Neural cell (in vitro differentiated cells): ENCODE measurements around the gene TOLLIP. TPM values are rescaled to one million over a fixed set of nuclear protein-coding genes. Genes with fewer than 3 reads are reported as not detected.
"Not testable (repeated sequence)": the region's sequence is repeated elsewhere in the genome, so short reads cannot be mapped to it uniquely, and the experiment has no call there.

ENCODE experiments used
- H2AFZ ChIP-seq: fragments of 200-600, 300-800 bp; sonication (generic), shearing (Covaris generic); 2 replicates; pipeline ENCODE4 v1.6.0; 2014; ENCODE audit warnings: low read depth, mild to moderate bottlenecking, antibody characterized with exemption, low read length, moderate library complexity
- H3F3A ChIP-seq: fragments of 200-600 bp; shearing (Covaris generic); 2 replicates; pipeline ENCODE4 v1.6.1; 2016; ENCODE audit warnings: mild to moderate bottlenecking, moderate library complexity, mixed read lengths, antibody characterized with exemption, low read length; ENCODE audit not compliant: insufficient read depth, poor library complexity, severe bottlenecking
- H3K27ac ChIP-seq: fragments of 200-600, 300-800 bp; sonication (generic), shearing (Covaris generic); 2 replicates; pipeline ENCODE4 v1.5.1; 2014; ENCODE audit warnings: mild to moderate bottlenecking, low read length, moderate library complexity
- H3K27me3 ChIP-seq: fragments of 300-800, 200-600 bp; sonication (generic), shearing (Covaris generic); 2 replicates; pipeline ENCODE4 v1.6.0; 2014; ENCODE audit warnings: mild to moderate bottlenecking, low read depth, low read length, moderate library complexity; ENCODE audit not compliant: insufficient read depth
- H3K36me3 ChIP-seq: fragments of 300-800, 200-600 bp; sonication (generic), shearing (Covaris generic); 2 replicates; pipeline ENCODE4 v1.5.1; 2014; ENCODE audit warnings: mild to moderate bottlenecking, antibody characterized with exemption, low read length, moderate library complexity; ENCODE audit not compliant: insufficient read depth
- H3K4me2 ChIP-seq: fragments of 300-800, 200-600 bp; sonication (generic), shearing (Covaris generic); 2 replicates; pipeline ENCODE4 v1.6.0; 2014; ENCODE audit warnings: mild to moderate bottlenecking, low read length
- H3K4me3 ChIP-seq: fragments of 300-800, 200-600 bp; sonication (generic), shearing (Covaris generic); 2 replicates; pipeline ENCODE4 v1.5.1; 2014; ENCODE audit warnings: mild to moderate bottlenecking, low read length, moderate library complexity
- H3K79me2 ChIP-seq: fragments of 200-600 bp; shearing (Covaris generic); replicated peaks from 2 replicates; pipeline ENCODE4 v1.6.0; 2014; ENCODE audit warnings: mild to moderate bottlenecking, low read length, moderate library complexity; ENCODE audit not compliant: insufficient read depth
- H3K9ac ChIP-seq: fragments of 300-800, 200-600 bp; sonication (generic), shearing (Covaris generic); 2 replicates; pipeline ENCODE4 v1.6.1; 2016; ENCODE audit warnings: mild to moderate bottlenecking, low read length, mixed read lengths
- H3K9me2 ChIP-seq: fragments of 200-600 bp; shearing (Covaris generic); 2 replicates; pipeline ENCODE4 v1.6.1; 2016; ENCODE audit warnings: mild to moderate bottlenecking, low read length, mixed read lengths; ENCODE audit not compliant: insufficient read depth
- H3K9me3 ChIP-seq: fragments of 200-600, 300-800 bp; sonication (generic), shearing (Covaris generic); 2 replicates; pipeline ENCODE4 v1.6.1; 2016; ENCODE audit warnings: mild to moderate bottlenecking, mixed run types, low read length, moderate library complexity, mixed read lengths
- H4K20me1 ChIP-seq: fragments of 200-600 bp; shearing (Covaris generic); 2 replicates; pipeline ENCODE4 v1.6.1; 2016; ENCODE audit warnings: mild to moderate bottlenecking, mixed run types; ENCODE audit not compliant: insufficient read depth
- EP300 ChIP-seq: fragments of 450-650 bp; conservative IDR thresholded peaks from 2 replicates; pipeline ENCODE4 v1.6.1; 2014; ENCODE audit warnings: antibody characterized with exemption, mild to moderate bottlenecking, moderate library complexity; ENCODE audit not compliant: poor library complexity, severe bottlenecking
- EZH2 ChIP-seq: fragments of 200-600, 300-800 bp; shearing (Covaris generic), sonication (generic); IDR thresholded peaks from 2 replicates; pipeline ENCODE4 v1.6.1; 2014; ENCODE audit warnings: antibody characterized with exemption, low read length, borderline replicate concordance, mild to moderate bottlenecking; ENCODE audit not compliant: insufficient read depth, poor library complexity, severe bottlenecking
- MXI1 ChIP-seq: fragments of 450-650 bp; conservative IDR thresholded peaks from 2 replicates; pipeline ENCODE4 v1.6.1; 2014; ENCODE audit warnings: antibody characterized with exemption, mild to moderate bottlenecking; ENCODE audit not compliant: poor library complexity, severe bottlenecking
- POLR2AphosphoS5 ChIP-seq: IDR thresholded peaks from 2 replicates; pipeline ENCODE4 v1.6.1; 2012
- RAD21 ChIP-seq: fragments of 450-650 bp; conservative IDR thresholded peaks from 2 replicates; pipeline ENCODE4 v1.6.1; 2014; ENCODE audit warnings: antibody characterized with exemption, mild to moderate bottlenecking, moderate library complexity
- SMC3 ChIP-seq: fragments of 450-650 bp; conservative IDR thresholded peaks from 2 replicates; pipeline ENCODE4 v1.6.1; 2014; ENCODE audit warnings: antibody characterized with exemption, mild to moderate bottlenecking, moderate library complexity; ENCODE audit not compliant: poor library complexity
- TAF1 ChIP-seq: IDR thresholded peaks from 2 replicates; pipeline ENCODE4 v1.6.1; 2012; ENCODE audit warnings: low read depth
- polyA plus RNA-seq: library from polyadenylated mRNA; depleted of rRNA; stranded (reverse); fragments of >200 nt; gene quantifications from 2 replicates; pipeline ENCODE4 v1.2.3, GENCODE V29; 2014
- TF ChIP-seq, protein P1 (sequence below): IDR thresholded peaks from 2 replicates; pipeline ENCODE4 v1.6.1; 2012; ENCODE audit warnings: borderline replicate concordance
- TF ChIP-seq, protein P2 (sequence below): fragments of 450-650 bp; IDR thresholded peaks from 2 replicates; pipeline ENCODE4 v1.5.1; 2014; ENCODE audit warnings: antibody characterized with exemption, mild to moderate bottlenecking, moderate library complexity; ENCODE audit not compliant: poor library complexity, severe bottlenecking

Gene TOLLIP
- polyA plus RNA-seq, 1 donor from 2014 or later, result 24.1 TPM

DNA sequence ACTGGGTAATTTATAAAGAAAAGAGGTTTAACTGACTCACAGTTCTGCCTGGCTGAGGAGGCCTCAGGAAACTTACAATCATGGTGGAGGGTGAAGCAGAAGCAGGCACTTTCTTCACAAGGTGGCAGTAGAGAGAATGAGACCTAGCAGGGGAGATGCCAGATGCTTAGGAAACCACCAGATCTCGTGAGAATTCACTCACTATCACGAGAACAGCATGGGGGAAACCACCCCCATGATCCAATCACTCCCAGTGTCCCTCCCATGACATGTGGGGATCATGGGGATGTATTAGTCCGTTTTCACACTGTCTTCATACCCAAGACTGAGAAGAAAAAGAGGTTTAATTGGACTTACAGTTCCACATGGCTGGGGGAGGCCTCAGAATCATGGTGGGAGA, 45.0 kb downstream of the TOLLIP start:
- not testable (repeated sequence) for H3K27me3 ChIP-seq, H3K9me3 ChIP-seq

DNA sequence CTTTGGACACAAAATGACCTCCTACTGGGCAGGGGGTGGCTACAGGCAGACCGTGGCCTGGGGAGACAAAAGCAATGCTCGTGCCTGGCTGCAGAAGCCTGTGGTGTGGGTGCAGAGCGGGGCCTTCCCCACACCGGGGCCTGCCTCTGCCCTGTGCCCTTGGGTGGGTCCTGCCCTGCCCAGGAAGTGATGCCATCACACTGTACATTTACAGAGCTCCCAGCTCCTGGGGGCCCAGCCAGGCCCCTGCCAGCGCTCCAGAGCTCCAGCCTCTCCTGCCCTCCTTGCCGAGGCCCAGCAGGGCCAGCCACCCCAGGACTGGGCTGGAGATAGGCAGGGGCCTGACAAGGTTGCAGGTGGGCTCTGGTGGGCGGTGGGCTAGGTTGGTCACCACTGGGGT, 46.4 kb downstream of the TOLLIP start:
- Histone ChIP-seq H3K9me2 (no peaks in the 10 kb centered on the region), H2AFZ (peak overlapping the region; percentile 9), H3K79me2 (no peaks in the 10 kb centered on the region), H3K9me3 (no peaks in the 10 kb centered on the region), H3K4me2 (no peak overlapping the region), H3K27ac (no peak overlapping the region), H3K36me3 (no peaks in the 10 kb centered on the region), H4K20me1 (no peaks in the 10 kb centered on the region), H3K27me3 (no peaks in the 10 kb centered on the region), H3K9ac (peak overlapping the region; percentile 62), H3K4me3 (peak overlapping the region; percentile 63), H3F3A (no peaks in the 10 kb centered on the region)
- TF ChIP-seq, protein P1, sequence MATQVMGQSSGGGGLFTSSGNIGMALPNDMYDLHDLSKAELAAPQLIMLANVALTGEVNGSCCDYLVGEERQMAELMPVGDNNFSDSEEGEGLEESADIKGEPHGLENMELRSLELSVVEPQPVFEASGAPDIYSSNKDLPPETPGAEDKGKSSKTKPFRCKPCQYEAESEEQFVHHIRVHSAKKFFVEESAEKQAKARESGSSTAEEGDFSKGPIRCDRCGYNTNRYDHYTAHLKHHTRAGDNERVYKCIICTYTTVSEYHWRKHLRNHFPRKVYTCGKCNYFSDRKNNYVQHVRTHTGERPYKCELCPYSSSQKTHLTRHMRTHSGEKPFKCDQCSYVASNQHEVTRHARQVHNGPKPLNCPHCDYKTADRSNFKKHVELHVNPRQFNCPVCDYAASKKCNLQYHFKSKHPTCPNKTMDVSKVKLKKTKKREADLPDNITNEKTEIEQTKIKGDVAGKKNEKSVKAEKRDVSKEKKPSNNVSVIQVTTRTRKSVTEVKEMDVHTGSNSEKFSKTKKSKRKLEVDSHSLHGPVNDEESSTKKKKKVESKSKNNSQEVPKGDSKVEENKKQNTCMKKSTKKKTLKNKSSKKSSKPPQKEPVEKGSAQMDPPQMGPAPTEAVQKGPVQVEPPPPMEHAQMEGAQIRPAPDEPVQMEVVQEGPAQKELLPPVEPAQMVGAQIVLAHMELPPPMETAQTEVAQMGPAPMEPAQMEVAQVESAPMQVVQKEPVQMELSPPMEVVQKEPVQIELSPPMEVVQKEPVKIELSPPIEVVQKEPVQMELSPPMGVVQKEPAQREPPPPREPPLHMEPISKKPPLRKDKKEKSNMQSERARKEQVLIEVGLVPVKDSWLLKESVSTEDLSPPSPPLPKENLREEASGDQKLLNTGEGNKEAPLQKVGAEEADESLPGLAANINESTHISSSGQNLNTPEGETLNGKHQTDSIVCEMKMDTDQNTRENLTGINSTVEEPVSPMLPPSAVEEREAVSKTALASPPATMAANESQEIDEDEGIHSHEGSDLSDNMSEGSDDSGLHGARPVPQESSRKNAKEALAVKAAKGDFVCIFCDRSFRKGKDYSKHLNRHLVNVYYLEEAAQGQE, result no peak
- TF ChIP-seq TAF1 (no peak), EP300 (no peak), RAD21 (no peak), EZH2 (no peak), SMC3 (no peak), POLR2AphosphoS5 (no peak), MXI1 (no peak)
- TF ChIP-seq, protein P2, sequence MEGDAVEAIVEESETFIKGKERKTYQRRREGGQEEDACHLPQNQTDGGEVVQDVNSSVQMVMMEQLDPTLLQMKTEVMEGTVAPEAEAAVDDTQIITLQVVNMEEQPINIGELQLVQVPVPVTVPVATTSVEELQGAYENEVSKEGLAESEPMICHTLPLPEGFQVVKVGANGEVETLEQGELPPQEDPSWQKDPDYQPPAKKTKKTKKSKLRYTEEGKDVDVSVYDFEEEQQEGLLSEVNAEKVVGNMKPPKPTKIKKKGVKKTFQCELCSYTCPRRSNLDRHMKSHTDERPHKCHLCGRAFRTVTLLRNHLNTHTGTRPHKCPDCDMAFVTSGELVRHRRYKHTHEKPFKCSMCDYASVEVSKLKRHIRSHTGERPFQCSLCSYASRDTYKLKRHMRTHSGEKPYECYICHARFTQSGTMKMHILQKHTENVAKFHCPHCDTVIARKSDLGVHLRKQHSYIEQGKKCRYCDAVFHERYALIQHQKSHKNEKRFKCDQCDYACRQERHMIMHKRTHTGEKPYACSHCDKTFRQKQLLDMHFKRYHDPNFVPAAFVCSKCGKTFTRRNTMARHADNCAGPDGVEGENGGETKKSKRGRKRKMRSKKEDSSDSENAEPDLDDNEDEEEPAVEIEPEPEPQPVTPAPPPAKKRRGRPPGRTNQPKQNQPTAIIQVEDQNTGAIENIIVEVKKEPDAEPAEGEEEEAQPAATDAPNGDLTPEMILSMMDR, result no peak

More for the DNA sequence above, 45.0 kb downstream of the TOLLIP start:
- not testable (repeated sequence) for H3F3A ChIP-seq, H3K9me2 ChIP-seq, H4K20me1 ChIP-seq, H3K4me2 ChIP-seq, H3K4me3 ChIP-seq, H3K27ac ChIP-seq, H3K79me2 ChIP-seq, H3K9ac ChIP-seq, H3K36me3 ChIP-seq, H2AFZ ChIP-seq
- TF ChIP-seq, protein P2, result peak; percentile 31
